OCI-LY7 (cell line): ENCODE results near the gene UBAP1. TPM values are rescaled to one million over a fixed set of nuclear protein-coding genes. Genes with fewer than 3 reads are reported as not detected.
"Not testable (repeated sequence)": the region's sequence is repeated elsewhere in the genome, so short reads cannot be mapped to it uniquely, and the experiment has no call there.

ENCODE experiments used
- BruUV-seq: library from RNA; stranded (reverse); fragments of 400-500 nt; replicated peaks from 2 replicates; lab custom pipeline; 2021; lab: Mats Ljungman, UMichigan
- CTCF ChIA-PET: fragments of 300-600 bp; sonication (Branson Sonifier 250); formaldehyde crosslinking; loops from one replicate; lab custom pipeline; 2022; ENCODE audit warnings: antibody characterized with exemption; ENCODE audit not compliant: unreplicated experiment; lab: Charles Lee
- POLR2A ChIA-PET: fragments of 300-600 bp; sonication (Branson Sonifier 250); formaldehyde crosslinking; loops from one replicate; lab custom pipeline; 2022; ENCODE audit warnings: antibody characterized with exemption; lab: Charles Lee
- DNase-seq: peaks from one replicate; pipeline ENCODE4 v3.0.0-alpha.2; 2015; ENCODE audit warnings: low spot score
- H2AFZ ChIP-seq: fragments of 200-600 bp; sonication (generic), shearing (Covaris generic); 2 replicates; pipeline ENCODE4 v1.6.1; 2014; ENCODE audit warnings: mild to moderate bottlenecking, antibody characterized with exemption, low read length, moderate library complexity
- H3K27ac ChIP-seq: fragments of 200-600 bp; sonication (generic); 2 replicates; pipeline ENCODE4 v1.5.1; 2014; ENCODE audit warnings: mixed run types, low read depth, mild to moderate bottlenecking, moderate library complexity, low read length, inconsistent platforms; ENCODE audit not compliant: poor library complexity, severe bottlenecking
- H3K36me3 ChIP-seq: fragments of 200-600 bp; sonication (generic); 2 replicates; pipeline ENCODE4 v1.6.1; 2014; ENCODE audit warnings: mild to moderate bottlenecking, antibody characterized with exemption, low read length, moderate library complexity, mixed read lengths; ENCODE audit not compliant: insufficient read depth
- H3K4me1 ChIP-seq: fragments of 200-600 bp; sonication (generic); 2 replicates; pipeline ENCODE4 v1.5.1; 2014; ENCODE audit warnings: mild to moderate bottlenecking, low read length; ENCODE audit not compliant: insufficient read depth, poor library complexity, severe bottlenecking
- H3K4me2 ChIP-seq: fragments of 200-600 bp; sonication (generic); 2 replicates; pipeline ENCODE4 v1.6.1; 2014; ENCODE audit warnings: mild to moderate bottlenecking, low read length
- H3K4me3 ChIP-seq: fragments of 200-600 bp; sonication (generic); 2 replicates; pipeline ENCODE4 v1.5.1; 2014; ENCODE audit warnings: mild to moderate bottlenecking, low read depth, low read length; ENCODE audit not compliant: poor library complexity, severe bottlenecking
- H3K79me2 ChIP-seq: fragments of 200-600 bp; sonication (generic); 2 replicates; pipeline ENCODE4 v1.6.1; 2016; ENCODE audit warnings: low read depth, mild to moderate bottlenecking, low read length, moderate library complexity, mixed read lengths; ENCODE audit not compliant: insufficient read depth
- H3K9me2 ChIP-seq: fragments of 200-600 bp; sonication (generic); 2 replicates; pipeline ENCODE4 v1.6.1; 2016; ENCODE audit warnings: mild to moderate bottlenecking, low read length, mixed read lengths; ENCODE audit not compliant: insufficient read depth
- H3K9me3 ChIP-seq: fragments of 200-600 bp; sonication (generic); 2 replicates; pipeline ENCODE4 v1.6.1; 2014; ENCODE audit warnings: mild to moderate bottlenecking, mixed run types, low read length, mixed read lengths
- H4K20me1 ChIP-seq: fragments of 200-600 bp; sonication (generic); 2 replicates; pipeline ENCODE4 v1.6.1; 2014; ENCODE audit warnings: mild to moderate bottlenecking, antibody characterized with exemption, low read length, moderate library complexity, mixed read lengths; ENCODE audit not compliant: insufficient read depth
- CTCF ChIP-seq: fragments of 200-600 bp; sonication (generic); conservative IDR thresholded peaks from 2 replicates; pipeline ENCODE4 v1.5.1; 2014; ENCODE audit warnings: mild to moderate bottlenecking, antibody characterized with exemption, low read length, moderate library complexity, mixed read lengths
- EZH2phosphoT487 ChIP-seq: fragments of 200-600 bp; sonication (generic); IDR thresholded peaks from 2 replicates; pipeline ENCODE4 v1.6.1; 2018; ENCODE audit warnings: low read depth, borderline replicate concordance, mild to moderate bottlenecking, mixed run types, antibody characterized with exemption, low read length, moderate library complexity, mixed read lengths
- intact Hi-C: fragments of 100-400 bp; cut with micrococcal nuclease; formaldehyde crosslinking; loops from one replicate; pipeline ENCODE4 v1.10.0; 2022; ENCODE audit not compliant: unreplicated experiment
- total RNA-seq, 2 experiments: library from RNA; depleted of rRNA in 1 of 2; stranded (reverse); fragments of >200 nt in 1 of 2; shearing (Covaris generic) in 1 of 2; gene quantifications; 2 replicates each; pipeline ENCODE4 v1.2.3, GENCODE V29; 2014 to 2022

Gene UBAP1
- total RNA-seq, 2 experiments from 2014 or later = 12.4 to 22.4 TPM

- Histone ChIP-seq H3K4me1 (no peaks in the 10 kb centered on the region), H3K79me2 (no peaks in the 10 kb centered on the region), H3K27ac (no peak overlapping the region), H3K4me3 (no peak overlapping the region), H2AFZ (no peak overlapping the region), H3K36me3 (peaks cover 65% of the 10 kb centered on the region), H4K20me1 (0 out of 2 replicates have a peak, but pooled peaks cover 3% of the 10 kb centered on the region), H3K9me2 (no peaks in the 10 kb centered on the region), H3K4me2 (no peak overlapping the region), H3K9me3 (no peaks in the 10 kb centered on the region)
- intact Hi-C loops = no loop called here
- TF ChIP-seq EZH2phosphoT487 (no peak), CTCF (no peak)
- BruUV-seq = no TSS peak
- ChIA-PET POLR2A (interaction anchor here (0.7 kb wide), 1 partner anchor 103 kb away, joined by 3 read pairs; no protein-coding TSS in a partner anchor), CTCF (no interaction called here)
- no peak for DNase-seq
These were observed 64.0 kb downstream of the UBAP1 start for GRCh38 chr9:34242830-34243229.

GRCh38 chr9:34245212-34245611, 66.4 kb downstream of the UBAP1 start:
- intact Hi-C loops, H3K4me1 ChIP-seq, H4K20me1 ChIP-seq, H2AFZ ChIP-seq, CTCF ChIA-PET, H3K4me2 ChIP-seq, H3K4me3 ChIP-seq, DNase-seq, POLR2A ChIA-PET, H3K79me2 ChIP-seq, H3K9me2 ChIP-seq, H3K27ac ChIP-seq, H3K9me3 ChIP-seq, BruUV-seq: not testable (repeated sequence)
- peaks cover 68% of the 10 kb centered on the region for H3K36me3 ChIP-seq

GRCh38 chr9:34246453-34246852, 67.6 kb downstream of the UBAP1 start:
- no peak for DNase-seq
- no peaks in the 10 kb centered on the region for H3K9me3 ChIP-seq
- BruUV-seq = TSS peak; percentile 15
- TF ChIP-seq EZH2phosphoT487 (no peak), CTCF (no peak)
- 0 out of 2 replicates have a peak, but pooled peaks cover 3% of the 10 kb centered on the region for H4K20me1 ChIP-seq
- POLR2A ChIA-PET = interaction anchor here (0.7 kb wide), 1 partner anchor 32 kb away, joined by 3 read pairs; no protein-coding TSS in a partner anchor
- H3K9me2 ChIP-seq = no peaks in the 10 kb centered on the region
- no peaks in the 10 kb centered on the region for H3K79me2 ChIP-seq
- CTCF ChIA-PET = no interaction called here
- no peak overlapping the region for H3K27ac ChIP-seq
- H3K36me3 ChIP-seq = peaks cover 72% of the 10 kb centered on the region
- intact Hi-C loops = no loop called here
- H3K4me2 ChIP-seq = no peak overlapping the region
- H2AFZ ChIP-seq = no peak overlapping the region
- no peaks in the 10 kb centered on the region for H3K4me1 ChIP-seq
- H3K4me3 ChIP-seq = no peak overlapping the region

GRCh38 chr9:34247782-34248181, 68.9 kb downstream of the UBAP1 start:
- intact Hi-C loops, H3K4me3 ChIP-seq, H3K9me2 ChIP-seq, H3K9me3 ChIP-seq, POLR2A ChIA-PET, BruUV-seq, CTCF ChIA-PET, DNase-seq, H4K20me1 ChIP-seq, H3K4me2 ChIP-seq, H2AFZ ChIP-seq, H3K79me2 ChIP-seq, H3K4me1 ChIP-seq, H3K27ac ChIP-seq: not testable (repeated sequence)
- peaks cover 72% of the 10 kb centered on the region; the same call in 1 of the 2 replicates for H3K36me3 ChIP-seq
